GM21367 (cell line): Measurements from ENCODE around the gene HENMT1.
"Not testable (repeated sequence)": the region's sequence is repeated elsewhere in the genome, so short reads cannot be mapped to it uniquely, and the experiment has no call there.

Experiments used
- ATAC-seq: cut with Tn5 transposase; IDR thresholded peaks from one replicate; pipeline ENCODE4 v1.9.1; 2021; ENCODE audit not compliant: unreplicated experiment

The HENMT1 gene

DNA sequence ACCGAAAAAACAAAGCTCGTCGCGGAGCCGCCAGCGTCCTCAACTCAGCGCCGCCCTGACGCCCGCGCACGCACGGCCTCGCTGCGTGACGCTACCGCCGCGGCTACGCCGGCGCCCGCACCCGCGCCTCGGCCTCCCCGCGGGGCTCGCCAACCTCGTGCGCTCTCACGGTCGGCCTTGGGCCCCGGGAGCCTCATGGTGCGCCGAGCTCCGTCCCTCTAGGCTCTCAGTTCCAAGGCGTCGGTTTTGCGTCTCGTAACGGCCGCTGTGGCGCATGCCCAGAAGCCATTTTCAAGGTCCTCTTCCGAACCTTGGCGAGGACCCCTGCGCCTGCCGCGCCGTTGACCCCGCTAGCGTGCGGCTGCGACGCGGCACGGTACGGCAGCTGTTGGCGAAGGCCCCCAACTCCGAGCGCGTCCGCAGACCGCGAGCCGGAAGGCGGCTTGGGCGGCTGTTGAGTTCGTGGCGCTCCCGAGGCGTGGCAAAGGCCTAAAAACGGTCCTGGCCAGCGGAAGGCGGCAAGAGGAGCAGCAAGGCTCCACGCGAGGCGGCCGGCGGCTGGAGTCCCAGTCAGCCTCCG, at the start of gene HENMT1:
TSS of gene HENMT1 (minus strand) at position 64 of the 580 bp plus-strand sequence. CDS start 1,209 bp downstream, outside the sequence.
- peak; percentile 79 for ATAC-seq

- no peak for ATAC-seq
Measured at GRCh38 chr1:108708691-108709660, 48.1 kb upstream of the HENMT1 start.

DNA sequence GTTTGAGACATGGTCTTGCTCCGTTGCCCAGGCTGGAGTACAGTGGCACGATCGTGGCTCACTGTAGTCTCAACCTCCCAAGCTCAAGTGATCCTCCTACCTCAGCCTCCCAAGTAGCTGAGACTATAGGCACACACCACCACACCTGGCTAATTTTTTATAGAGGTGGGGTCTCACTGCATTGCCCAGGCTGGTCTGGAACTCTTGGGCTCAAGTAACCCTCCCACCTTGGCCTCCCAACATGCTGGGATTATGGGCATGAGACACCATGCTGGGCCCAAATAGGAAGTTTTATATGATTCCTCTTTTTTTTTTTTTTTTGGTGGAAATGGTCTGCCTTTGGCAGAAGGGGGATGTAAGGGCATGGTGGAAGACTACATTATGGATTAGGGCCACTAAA, 45.8 kb upstream of the HENMT1 start:
- no peak for ATAC-seq

DNA sequence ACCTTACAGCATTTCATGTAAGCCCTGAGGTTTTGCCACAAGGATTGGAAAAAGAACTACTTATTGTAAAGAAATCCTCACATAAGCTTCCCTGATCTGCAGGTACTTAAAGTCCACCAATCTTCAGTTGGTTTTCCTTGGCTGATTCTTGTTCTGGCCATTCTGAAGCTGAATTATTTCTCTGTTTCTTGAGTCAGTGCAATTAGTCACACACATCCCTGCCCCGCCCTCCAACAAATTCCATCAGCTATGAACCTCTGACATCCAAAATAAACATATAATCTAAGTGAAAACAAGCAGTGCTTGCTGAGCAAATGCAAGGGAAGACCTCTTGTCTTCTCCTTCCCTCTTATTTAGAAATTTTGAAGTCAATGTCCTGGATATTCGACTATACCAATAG, 43.6 kb upstream of the HENMT1 start:
- no peak for ATAC-seq

- no peak for ATAC-seq
Measured at GRCh38 chr1:108703939-108704338, 43.0 kb upstream of the HENMT1 start.

DNA sequence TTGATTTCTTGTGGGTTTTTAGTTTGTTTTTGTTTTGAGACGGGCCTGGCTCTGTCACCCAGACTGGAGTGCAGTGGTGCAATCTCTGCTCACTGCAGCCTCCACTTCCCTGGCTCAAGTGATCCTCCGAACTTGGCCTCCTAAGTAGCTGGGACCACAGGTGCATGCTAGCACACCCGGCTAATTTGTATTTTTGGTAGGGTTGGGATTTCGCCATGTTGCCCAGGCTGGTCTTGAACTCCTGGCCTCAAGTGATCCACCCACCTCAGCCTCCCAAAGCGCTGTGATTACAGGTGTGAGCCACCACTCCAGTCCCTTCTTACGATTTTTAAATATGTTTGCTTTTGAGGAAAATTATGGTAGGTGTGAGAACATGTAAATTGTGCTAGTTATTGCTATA, 41.2 kb upstream of the HENMT1 start:
- not testable (repeated sequence) for ATAC-seq

DNA sequence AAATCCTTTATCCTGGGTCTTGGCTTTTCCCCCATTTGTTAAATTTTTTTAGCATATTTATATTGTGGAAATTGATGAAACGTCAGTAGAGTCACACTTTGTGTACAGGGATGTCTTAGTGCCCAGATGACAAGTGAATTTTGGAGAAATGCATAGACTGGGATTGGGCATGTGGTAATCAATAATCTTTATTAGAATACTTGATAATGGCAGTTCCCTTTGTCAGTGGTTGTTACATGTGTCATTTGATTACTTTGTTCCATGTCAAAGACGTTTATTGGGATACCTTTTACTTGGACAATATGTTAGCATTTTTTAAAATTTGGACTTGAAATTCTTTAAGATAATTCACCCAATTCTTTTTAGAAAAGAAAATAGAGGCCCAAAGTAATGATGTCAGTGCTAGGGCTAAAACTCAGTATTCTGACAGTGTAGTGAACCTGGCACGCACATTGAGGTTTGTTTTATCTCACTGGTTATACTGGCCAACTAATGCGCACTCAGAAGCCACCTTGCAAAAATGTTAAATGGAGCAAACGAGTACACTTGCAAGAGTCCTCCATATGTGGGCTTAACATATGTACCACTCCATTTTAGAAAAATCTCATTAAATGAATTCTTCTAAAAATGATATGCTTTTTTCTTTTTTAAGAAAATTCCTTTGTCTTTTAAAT, 40.4 kb upstream of the HENMT1 start:
- no peak for ATAC-seq

GRCh38 chr1:108699375-108700332, 38.8 kb upstream of the HENMT1 start:
- ATAC-seq = no peak

- ATAC-seq = no peak
Measured at GRCh38 chr1:108695535-108695934, 34.6 kb upstream of the HENMT1 start.

GRCh38 chr1:108692724-108693655, 32.1 kb upstream of the HENMT1 start:
- ATAC-seq = peak; percentile 62

DNA sequence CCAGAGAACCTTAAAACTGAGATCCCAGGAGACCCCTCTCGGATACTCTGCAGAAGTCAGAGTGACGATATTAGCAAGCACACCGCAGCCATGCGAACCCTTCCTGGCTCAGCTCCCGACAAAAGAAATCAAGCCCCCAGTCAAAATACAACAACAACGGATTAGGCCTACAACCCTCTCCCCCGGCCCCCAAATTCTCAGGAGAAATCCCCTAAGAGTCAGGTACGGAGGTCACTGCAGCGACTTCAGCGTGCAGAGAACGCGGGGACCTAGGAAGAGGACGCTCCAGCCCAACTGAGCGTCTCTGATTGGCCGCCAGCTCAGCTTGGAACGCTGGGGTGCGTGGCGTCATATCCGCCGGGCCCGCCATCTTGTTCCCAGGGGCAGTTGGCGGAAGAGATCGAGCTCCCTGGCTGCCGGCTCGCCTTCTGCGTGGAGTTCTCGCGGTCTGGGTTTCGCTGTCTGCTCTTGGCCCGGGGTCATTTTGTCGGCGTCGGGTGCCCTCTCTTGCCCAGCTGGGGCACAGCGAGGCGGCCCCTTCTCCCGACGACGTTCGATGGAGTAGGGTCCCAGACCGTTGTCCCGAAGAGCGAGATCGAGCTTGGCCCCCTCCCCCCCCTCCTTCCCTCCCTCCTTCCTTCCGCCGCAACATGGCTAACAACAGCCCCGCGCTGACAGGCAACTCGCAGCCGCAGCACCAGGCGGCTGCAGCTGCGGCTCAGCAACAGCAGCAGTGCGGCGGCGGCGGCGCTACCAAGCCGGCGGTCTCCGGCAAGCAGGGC, 31.2 kb upstream of the HENMT1 start, which contains the start of gene PRPF38B:
TSS of gene PRPF38B (plus strand) at position 369 of the 782 bp plus-strand sequence. CDS start at position 651, 282 bp downstream.
- ATAC-seq = peak; percentile 92

DNA sequence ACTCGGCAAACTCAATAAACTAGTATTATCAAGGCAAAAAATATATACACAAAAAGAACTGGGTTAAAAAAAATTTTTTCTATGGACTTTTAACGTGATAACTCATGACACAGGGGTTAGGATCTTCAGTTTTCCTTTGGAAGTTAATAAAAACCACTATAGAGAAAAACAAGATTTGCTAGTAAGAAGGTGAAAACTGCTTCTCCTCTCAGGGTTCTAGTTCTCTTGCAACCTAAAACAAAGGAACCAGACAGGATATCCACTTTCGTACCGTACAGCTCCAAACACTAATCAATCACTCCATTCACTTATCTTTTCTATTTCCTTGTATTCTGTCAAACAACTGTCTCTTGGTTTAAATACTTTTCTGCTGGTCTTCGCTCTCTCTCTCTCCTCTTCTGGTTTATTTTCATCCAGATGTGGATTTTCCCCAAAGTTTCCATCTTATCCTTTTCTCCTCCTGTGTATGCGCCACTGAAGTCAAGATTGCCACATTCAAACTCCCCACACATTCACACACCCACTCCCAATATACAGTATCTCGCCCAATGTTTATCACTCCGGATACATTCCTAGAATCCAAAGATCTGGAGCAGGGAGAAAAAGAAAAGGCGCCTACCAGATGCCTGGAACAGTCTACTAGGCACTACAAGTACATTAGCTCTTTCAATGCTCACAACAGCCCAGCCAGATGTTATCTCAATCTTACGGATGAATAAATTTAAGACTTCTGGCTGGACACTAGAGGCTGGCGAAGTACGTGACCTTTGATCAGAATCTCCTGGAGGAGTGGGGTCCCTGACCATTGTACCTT, 30.4 kb upstream of the HENMT1 start:
- ATAC-seq = no peak

DNA sequence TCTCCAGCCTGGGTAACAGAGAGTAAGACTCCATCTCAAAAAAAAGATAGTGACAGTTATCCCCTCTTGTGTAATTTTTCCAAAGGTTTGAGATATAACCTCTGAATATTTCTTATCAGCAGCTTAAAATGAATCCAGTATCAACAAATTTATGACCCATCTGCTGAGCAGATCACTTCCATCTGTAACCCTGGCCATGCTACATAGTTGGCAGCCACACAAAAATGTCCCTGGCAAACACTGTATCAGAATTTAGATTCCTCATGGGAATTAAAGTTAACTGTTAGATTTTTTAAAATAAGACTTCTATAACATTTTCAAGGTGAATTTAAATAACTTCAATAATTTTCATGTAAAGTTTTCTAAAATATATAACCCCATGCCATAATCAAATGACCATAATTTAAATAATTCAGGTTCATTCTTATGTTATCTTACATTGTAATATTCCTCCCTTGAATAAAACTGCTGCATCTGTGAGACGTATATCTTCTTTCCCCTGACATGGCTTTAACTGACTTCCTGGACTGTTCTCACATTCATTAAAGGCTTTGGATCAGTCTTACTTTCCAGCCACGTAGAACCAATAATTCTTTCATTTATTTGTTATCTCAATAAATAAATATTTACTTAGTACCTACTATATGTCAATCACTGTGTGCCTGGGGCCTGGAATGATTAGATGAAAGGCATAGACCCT, 25.9 kb upstream of the HENMT1 start:
- no peak for ATAC-seq

GRCh38 chr1:108685529-108685928, 24.6 kb upstream of the HENMT1 start:
- ATAC-seq = no peak

- ATAC-seq = not testable (repeated sequence)
Measured at GRCh38 chr1:108681701-108682100, 20.8 kb upstream of the HENMT1 start.

GRCh38 chr1:108679586-108680213, 18.8 kb upstream of the HENMT1 start:
- ATAC-seq = no peak

DNA sequence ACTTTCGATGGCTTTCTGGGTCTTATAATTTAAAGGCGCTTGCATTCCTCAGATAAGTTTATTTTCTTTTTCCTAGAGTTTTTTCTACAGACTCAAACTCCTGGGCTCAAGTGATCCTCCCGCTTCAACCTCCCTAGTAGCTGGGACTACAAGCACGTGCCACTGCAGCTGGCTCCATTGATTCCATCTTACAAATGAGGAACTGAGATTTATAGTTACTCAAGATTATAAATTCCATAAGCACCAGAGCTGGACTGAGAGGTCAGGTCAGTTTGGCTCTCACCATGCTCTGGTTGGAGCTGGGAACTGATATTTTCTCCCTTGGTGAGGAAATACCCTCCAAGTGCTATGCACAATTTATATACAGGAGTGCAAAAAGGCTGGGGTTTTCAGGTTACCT, 17.8 kb upstream of the HENMT1 start:
- ATAC-seq = no peak
